AG20443 (cell line): ENCODE results near the gene RNASE1.
"Not testable (repeated sequence)": the region's sequence is repeated elsewhere in the genome, so short reads cannot be mapped to it uniquely, and the experiment has no call there.

Experiments used
- DNase-seq: peaks from one replicate; pipeline ENCODE4 v3.0.0; 2012; ENCODE audit warnings: low spot score, mixed read lengths

RNASE1 gene

GRCh38 chr14:20772650-20773049 lies 30.0 kb downstream of the RNASE1 start:
- no peak for DNase-seq

- DNase-seq = no peak
These were observed 33.2 kb downstream of the RNASE1 start for GRCh38 chr14:20769421-20769820.

- no peak for DNase-seq
These were observed 34.1 kb downstream of the RNASE1 start for GRCh38 chr14:20768593-20768892.

- DNase-seq = no peak
These were observed 41.7 kb downstream of the RNASE1 start for GRCh38 chr14:20760950-20761349.

- DNase-seq = not testable (repeated sequence)
These were observed 43.2 kb downstream of the RNASE1 start for GRCh38 chr14:20759465-20759864.

- DNase-seq = no peak
These were observed 44.7 kb downstream of the RNASE1 start for GRCh38 chr14:20757965-20758364.

GRCh38 chr14:20755037-20755436 lies 47.6 kb downstream of the RNASE1 start:
- no peak for DNase-seq

- no peak for DNase-seq
These were observed 48.3 kb downstream of the RNASE1 start for GRCh38 chr14:20754308-20754707.

GRCh38 chr14:20751963-20752562 lies 50.6 kb downstream of the RNASE1 start:
- no peak for DNase-seq
